HS-5 (cell line): ENCODE results near the gene ADGRL1.
"Not testable (repeated sequence)": the region's sequence is repeated elsewhere in the genome, so short reads cannot be mapped to it uniquely, and the experiment has no call there.

Source experiments
- DNase-seq: peaks from one replicate; pipeline ENCODE4 v3.0.0-alpha.2; 2012; ENCODE audit warnings: low read depth

The ADGRL1 gene

DNA sequence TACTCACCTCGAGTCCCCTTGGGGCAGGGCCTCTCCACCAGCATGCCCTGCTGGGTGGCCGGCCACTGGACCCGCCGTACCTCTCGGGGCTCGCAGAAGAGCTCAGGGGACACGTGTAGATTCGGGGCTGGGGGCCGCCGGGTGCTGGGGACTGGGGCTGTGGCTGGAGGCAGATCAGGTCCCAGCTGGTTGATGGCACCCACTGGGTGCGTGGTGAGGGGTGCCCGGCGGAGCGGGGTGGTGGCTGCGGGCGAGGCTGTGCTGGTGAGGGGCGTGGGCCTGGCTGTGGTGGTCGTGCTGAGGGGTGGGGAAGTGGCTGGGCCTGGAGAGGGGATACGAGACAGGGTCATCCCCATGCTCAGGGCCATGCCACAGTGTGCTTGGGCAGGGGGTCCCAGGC lies 44.7 kb downstream of the ADGRL1 start:
- no peak for DNase-seq

DNA sequence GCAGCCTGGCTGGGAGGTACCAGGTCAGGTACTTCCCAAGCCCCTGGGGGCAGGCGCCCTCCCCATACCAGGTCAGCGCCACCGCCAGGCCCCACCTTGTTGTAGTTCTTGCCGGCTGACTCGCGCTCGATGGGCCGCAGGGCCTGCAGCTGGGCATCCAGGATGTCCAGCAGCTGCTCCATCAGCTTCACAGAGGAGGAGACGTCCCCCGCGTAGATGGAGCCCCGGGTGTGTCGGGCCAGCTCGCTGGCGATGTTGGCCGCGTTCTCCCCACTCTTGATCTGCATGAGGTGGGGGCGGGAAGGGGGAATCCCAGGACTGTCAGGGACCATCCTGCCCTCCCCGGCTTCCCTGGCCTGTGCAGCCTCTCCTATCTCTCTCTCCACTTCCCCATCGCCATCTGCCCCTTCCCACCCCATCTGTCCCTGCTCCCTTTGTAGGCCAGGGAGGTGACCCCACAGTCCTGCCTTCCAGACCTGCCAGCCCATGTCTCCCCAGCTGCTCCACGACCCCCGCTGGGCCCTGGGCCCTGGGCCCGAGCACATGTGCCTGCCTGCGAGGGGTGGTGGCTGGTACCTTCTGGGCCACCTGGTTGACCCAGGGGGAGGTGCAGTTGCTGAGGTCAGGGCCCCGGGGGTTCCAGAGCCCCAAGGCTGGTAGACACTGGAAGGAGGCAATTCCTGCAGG lies 45.8 kb downstream of the ADGRL1 start:
- no peak for DNase-seq

- no peak for DNase-seq
These were observed 46.9 kb downstream of the ADGRL1 start for GRCh38 chr19:14159059-14159458.

DNA sequence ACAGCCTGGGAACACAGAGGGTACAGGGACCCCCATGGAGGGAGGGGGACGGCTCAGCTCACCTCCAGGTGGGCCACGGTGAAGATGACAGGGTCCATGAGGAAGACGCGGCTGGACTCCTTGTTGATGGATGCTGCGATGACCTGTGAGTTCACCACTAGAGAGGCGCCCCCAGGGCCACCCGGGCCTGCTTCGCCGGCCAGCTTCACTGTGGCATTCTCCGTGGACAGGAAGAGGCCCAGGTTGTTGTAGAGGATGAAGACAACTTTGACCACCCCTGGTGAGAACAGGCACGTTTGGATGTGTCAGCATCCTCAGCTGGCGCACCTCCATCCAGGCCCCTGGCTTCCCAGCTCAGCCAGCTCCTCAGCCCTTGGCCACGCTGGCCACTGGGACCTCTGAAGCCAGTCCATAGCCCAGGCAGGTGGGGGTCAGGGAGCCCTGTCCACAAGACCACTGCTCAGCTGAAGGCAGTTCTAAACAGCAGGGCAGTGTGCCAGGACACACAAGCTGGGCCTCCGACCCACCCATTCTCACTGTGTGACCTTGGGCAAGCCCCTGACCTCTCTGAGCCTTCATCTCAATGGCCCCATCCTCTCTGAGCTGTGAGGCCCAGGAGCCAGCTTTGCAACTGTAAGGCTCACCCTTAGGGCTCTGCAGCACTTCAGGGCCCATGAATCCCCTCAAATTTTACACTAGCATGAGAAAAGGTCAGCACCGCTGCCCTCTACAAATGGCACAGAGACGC lies 47.5 kb downstream of the ADGRL1 start:
- DNase-seq = no peak

DNA sequence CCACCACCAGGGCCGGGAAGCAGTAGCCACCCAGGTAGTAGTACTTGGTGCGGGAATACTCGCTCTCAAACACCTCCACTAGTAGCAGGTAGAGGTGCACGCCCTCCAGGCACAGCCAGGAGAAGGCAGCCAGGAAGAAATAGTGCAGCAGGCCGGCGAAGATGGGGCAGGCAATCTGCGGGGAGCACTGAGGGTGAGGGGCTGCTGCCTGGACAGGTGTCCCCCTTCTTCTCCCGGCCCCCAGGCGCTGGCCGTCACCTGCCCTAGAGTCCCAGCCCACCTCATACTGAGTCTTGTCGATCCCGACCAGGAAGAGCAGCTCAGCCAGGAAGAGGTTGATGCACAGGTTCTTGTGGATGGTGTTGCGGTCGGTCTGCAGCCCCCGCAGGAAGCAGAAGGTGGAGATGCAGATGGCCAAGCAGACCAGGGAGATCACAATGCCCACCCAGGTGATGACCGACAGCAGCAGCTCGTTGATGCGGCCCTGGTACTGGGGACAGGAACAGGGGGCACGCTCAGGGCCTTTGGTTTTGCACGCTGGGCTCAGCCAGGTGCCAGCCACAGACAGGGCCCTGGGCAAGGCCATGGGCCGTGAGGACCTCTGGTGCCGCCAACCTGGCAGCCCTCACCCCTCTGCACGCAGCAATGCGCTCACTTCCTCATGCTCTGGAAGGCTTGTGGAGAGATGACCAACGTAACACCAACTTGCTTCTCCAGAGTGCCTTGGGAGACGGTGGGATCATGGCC lies 48.8 kb downstream of the ADGRL1 start:
- no peak for DNase-seq

- no peak for DNase-seq
These were observed 49.8 kb downstream of the ADGRL1 start for GRCh38 chr19:14156122-14156521.

DNA sequence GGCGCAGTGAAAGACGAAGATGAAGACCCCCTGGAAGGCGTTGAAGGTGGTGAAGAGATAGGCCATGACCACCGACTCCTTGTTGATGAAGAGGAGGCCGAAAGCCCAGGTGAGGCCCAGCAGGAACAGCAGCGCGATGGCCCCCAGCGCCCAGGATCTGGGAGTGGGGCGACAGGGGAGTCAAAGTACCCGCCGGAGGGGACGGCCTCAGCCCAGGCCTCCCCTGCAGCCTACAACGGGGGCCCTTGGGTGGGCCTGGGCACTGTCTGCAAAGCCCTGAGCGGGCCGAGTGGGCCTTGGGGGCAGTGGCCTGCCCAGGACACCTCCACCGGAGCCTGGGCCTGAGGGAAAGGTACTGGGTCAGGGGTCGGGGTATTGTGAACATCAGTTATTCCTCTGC lies 50.6 kb downstream of the ADGRL1 start:
- DNase-seq = no peak

DNA sequence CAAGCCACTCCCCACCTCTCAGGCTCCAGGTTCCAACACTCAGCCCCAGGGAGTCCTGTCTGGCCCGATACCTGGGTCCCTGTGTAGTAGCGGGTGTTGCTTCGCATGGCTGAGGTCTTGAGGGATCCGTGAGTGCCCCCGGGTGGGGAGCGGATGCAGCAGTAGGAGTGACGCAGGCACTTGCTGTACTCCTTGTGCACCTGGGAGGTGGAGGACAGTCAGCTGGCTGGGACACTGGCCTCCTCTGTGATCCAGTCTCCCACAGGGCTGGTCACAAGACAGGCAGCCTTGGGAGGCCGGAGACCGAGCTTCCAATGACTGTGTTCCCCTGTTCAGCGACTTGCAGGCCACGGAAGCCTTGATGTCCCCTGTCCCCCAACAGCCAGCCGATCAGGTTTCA lies 53.3 kb downstream of the ADGRL1 start:
- DNase-seq = no peak

- DNase-seq = no peak
These were observed 55.0 kb downstream of the ADGRL1 start for GRCh38 chr19:14150770-14151661.

DNA sequence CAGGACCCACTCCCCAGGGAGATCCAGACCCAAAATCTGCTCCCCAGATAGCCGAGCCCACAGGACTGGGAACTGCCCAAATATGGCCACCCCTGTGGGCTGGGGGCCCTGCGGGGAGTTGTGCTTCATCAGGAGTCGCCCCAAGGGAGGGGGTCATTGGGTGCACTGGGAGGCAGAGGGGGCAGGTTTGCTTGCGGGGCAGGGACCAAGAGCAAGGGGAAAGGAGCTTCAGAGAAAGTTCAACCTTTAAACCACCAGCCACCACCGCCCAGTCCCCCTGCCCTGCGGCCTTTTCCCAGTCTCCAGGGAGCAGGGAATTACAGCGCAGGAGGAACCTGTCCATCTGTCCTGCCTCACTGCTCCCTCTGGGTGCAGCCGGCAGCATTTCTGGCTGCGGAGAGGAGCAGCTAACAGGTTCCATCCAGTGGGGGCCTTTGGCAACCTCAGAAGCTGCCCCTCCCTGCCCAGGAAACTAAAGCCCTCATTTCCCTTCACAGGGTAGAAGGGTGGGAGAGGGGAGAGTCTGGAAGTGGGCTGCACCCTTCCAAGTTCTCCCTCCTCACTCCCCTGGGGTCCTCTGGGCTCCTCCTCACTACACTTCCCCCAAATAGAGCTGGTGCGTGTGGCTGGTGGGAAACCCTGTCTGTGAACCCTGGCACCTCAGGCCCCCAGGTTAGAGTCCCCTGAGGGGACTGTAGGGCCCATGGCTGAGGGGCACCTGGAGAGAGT lies 55.8 kb downstream of the ADGRL1 start:
- DNase-seq = no peak

GRCh38 chr19:14149509-14149994 lies 56.4 kb downstream of the ADGRL1 start:
- no peak for DNase-seq

DNA sequence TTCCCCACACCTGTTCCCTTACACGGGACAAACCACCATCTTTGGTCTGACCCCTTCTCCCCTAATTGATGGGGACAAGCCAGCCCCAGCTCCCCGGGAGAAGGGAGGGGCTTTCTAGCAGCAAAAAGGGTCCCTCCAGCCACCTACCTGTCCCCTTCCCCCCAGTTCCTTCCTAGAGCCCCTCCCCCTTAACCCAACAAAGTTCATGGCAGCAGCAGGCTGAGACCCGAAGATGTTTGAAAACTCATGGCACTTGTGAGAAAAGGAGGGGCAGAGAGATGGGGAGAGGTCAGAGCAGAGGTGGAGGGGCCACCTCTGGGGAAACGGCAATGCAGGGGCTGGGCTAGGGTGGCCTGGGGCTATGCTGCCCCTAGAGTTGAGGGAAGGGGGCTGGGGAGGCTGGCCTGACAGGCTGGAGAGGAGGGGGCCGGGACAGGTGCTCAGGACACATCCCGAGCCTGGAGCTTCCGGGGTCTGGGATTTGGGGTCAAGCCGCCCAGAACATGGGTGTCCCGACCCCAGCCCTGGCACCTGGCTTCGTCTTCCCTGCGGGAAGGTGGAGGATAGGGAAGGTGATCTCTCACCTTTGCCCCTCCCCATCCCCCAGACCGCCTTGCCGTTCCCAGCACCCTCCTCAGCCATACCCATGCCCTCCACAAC lies 57.1 kb downstream of the ADGRL1 start:
- DNase-seq = no peak

DNA sequence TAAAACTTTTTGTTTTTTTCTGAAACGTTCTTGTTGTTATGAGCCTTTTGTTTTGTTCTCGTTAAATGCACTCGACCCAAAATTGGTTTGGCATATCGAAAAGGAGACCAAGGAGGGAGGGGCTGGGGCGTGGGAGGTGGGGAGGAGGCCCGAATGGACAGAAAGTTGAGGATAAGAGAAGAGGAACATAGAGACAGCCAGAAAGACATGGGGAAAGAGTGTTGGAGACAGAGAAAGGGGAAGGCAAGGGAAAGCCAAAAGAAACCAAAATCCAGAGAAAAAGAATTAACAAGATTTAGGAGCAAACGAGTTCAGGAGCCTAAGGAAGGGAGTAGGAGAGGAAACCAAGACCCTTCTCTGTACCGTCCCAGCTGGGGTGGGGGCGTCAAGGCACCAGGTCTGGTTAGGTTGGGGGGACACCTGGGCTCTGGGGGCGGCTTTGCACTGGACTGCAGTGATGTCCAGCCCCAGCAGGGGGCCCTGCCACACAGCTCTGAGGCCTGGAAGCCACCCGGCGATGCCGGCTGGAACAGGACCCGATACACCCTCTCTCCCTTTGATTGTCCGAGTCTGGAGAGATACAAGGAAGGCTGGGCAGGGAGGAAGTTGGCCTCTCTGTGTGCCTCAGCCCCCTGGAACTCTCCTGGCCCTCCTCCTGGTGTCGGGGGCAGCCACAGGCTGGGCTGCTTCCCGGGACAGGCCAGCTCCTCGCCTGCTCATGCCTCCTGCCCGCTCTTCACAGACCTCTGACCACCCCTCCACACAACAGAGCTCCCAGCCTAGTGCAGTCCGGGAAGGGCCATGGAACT lies 58.0 kb downstream of the ADGRL1 start:
- no peak for DNase-seq

DNA sequence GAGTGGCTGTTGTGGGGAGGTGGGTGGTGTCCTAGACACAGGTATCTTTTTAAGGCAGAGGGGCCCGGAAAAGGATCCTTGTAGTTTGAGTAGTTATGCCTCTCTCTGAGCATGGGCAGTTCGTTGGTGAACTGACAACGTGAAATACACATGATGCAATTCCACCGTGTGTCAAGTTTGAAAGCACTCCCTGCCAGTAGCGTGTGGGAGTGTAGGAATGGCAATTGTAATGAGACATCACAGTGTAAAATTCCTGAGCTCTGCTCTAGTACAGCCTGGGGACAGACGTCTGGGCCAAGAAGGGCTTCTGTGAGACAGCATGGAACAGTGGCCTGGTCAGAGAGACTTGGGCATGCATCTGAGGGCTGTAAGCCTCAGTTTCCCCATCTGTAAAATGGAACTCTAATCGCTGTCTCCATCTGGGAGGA lies 59.2 kb downstream of the ADGRL1 start:
- peak; percentile 28 for DNase-seq

DNA sequence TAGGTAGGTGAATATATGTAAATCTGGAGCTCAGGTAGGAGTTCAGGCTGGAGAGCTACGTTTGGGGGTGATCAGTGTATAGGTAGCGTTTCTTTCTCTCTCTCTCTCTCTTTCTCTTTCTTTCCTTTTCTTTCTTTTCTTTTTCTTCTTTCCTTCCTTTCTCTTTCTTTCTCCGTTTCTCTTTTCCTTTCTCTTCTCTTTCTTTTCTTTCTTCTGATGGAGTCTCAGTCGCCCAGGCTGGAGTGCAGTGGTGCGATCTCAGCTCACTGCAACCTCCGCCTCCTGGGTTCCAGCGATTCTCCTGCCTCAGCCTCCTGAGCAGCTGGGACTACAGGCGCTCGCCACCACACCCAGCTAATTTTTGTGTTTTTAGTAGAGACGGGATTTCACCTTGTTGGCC lies 59.8 kb downstream of the ADGRL1 start:
- DNase-seq = not testable (repeated sequence)

- no peak for DNase-seq
These were observed 60.6 kb downstream of the ADGRL1 start for GRCh38 chr19:14145381-14145780.

DNA sequence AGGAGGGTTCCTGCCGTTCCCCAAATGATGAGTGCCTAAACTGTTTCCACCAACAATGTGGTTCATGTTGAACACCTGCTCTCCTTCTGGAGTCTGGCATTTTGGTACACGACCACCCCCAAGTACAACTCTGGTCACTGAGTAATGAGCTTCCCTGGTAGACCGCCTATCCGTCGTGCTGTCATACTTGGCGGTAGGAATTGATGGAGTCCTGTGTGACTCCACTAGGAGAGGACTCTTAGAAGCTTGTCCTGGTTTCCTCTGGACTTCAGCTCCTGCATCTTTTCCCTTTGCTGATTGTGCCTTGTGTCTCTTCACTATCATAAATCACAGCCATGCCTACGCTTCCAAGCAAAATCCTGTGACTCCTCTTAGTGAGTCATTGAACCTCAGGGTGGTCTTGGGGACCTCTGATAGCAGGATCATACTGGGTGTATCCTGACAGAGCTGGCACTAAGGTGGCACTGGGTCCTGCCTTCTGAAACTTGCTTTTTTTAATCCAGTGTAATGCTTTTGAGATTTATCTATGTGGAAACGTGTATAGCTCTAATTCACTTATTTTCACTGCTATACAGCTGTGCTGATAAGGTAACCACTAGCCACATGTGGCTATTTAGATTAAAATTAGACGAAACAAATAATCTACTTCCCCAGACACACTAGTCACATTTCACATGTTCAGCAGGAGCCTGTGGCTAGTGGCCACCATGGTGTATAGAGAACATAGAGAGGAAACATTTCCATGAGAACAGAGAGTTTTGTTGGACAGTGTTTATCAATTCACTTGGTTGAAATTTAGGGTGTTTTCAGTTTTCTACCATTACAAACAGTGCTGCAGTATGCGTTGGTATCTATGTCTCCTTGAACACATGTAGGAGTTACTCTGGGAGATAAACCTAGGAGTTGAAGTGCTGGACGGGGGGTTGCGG lies 63.4 kb downstream of the ADGRL1 start:
- DNase-seq = no peak

DNA sequence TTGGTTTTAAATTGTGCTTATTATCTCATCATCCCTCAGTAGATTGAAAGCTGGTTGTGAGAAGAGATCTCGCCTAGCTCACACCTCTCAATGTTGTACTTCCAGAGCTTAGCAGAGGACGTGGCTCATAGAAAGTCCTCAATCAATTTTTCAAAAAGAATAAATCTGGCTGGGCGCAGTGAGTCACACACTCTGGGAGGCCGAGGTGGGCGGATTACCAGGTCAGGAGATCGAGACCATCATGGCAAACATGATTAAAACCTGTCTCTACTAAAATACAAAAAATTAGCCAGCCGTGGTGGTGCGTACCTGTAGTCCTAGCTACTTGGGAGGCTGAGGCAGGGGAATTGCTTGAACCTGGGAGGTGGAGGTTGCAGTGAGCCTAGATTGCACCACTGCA lies 64.9 kb downstream of the ADGRL1 start:
- no peak for DNase-seq

DNA sequence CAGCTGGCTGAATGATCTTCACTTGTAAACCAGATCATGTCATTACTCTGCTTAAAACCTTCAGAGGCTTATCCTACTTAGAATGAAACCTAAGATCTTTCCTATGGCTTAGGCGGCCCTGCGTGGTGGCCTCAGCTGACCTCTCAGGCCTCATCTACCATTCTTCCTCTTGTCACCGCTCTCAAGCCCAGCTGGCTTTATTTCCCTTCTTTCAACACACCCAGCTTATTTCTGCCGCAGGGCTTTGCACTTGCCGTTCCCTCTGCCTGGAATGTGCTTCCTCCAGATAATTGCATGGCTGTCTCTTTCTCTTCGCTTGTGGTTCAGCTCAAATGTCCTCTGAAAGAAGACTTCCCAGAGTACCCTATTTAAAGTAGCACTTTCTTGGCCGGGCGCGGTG lies 66.0 kb downstream of the ADGRL1 start:
- no peak for DNase-seq
